ENCODE measurements around the gene SF3B2.
A peak's percentile ranks its signal among the peaks of the same experiment; 100 is the strongest.

The SF3B2 gene

DNA sequence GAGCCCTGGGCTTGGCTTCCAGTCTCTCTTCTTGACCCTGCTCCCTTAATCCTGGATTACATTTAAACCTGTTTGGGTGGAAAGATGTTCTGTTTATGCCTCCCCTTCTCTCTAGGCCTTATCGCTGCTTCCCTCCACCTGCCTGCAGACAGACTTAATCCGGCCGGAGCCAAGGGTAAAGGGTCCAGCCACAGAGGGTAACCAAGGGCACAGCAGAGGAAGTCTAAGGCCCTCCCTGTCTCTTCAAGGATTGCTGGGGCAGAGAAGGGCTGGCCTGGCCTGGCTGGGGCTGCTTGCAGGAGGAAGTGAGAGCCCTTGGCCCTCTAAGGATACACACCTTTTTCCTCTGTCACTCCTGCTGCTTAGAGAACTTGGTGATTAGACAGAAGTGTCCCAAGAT is 5.3 kb upstream of the SF3B2 start:
- Histone ChIP-seq H3K4me3 (no peak overlapping the region), H3K27ac (no peak overlapping the region)

DNA sequence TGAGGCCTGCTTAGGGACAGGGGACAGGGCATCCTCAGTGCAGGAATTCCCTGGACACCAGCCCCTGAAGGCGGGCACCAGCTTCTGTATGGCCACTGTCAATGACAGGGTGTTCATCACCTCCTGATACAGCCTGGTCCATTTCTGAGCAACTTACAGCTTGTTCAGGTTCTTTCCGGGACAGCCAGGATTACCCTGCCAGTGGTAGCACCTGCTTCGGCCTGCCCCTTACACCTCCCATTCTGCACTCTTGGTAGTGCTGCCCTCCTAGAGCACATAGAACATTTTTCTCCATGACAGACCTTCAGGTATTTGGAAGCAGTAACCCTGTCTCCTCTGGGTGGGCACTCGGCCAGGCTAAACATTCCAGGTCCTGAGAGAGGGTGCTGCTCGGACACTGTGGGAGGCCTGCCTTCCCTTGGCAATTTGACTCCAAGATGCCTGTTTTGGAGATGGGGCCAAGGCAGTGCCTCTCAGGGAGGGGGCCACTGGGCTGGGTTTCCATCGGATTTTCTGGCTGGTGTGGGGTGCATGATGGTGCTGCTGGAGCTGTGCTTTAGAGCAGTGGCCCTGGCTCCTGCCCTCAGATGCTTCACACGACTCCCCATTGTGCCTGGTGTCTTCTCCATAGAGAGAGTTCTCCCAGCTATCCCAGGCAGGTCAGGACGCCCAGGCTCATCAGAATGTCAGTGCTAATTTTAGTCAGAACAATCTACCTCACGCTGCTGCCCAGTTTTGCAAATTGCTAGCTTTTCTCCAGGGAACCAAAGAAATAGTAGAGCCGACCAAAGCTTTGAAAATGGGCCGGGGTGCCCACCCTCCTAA is 4.4 kb upstream of the SF3B2 start:
- Histone ChIP-seq H3K4me3 (no peak overlapping the region), H3K27ac (no peak overlapping the region)

DNA sequence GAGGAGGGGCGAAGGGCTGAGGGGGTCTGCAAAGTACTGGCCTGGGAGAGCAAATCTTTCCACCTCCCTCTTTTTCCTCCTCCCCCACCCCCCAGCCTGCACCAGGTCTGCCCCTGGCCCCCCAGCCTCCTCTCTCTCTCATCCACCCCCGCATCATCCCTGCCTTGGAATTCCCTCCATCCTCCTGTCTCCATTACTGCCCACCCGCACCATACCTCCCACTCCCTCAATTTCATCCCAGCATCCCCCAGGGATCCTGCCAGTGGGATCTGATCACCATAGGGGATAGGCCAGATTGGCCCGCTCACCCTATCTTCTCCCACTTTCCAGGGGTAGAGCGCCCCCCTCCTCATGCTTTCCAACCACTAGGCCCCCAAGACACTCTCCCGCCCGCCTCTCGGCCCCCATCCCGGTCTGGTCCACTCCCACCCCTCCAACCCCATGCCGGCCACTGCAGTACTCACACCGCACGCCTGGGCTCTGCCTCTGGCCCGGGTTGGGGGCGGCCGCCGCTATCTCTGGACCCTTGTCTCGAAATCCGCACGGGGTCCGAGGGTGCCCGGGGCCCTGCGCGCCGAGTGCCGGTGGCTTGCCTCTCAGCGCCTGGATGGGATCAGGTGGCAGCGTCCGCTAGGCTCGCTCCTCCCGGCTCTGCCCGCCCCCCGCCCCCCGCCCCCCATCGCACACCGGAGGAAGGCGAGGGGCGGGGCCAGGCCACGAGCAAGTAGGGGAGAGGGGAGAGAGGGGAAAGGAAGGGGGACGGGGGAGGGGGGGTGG is 3.4 kb upstream of the SF3B2 start, which contains the start of gene GAL3ST3:
Gene GAL3ST3, minus strand, starts transcription at position 615 of the 777 bp plus-strand sequence. CDS start 3,746 bp downstream, outside the sequence.
- H3K27ac ChIP-seq, result no peak within 1 kb of the TSS
- no peak within 1 kb of the TSS for H3K4me3 ChIP-seq

DNA sequence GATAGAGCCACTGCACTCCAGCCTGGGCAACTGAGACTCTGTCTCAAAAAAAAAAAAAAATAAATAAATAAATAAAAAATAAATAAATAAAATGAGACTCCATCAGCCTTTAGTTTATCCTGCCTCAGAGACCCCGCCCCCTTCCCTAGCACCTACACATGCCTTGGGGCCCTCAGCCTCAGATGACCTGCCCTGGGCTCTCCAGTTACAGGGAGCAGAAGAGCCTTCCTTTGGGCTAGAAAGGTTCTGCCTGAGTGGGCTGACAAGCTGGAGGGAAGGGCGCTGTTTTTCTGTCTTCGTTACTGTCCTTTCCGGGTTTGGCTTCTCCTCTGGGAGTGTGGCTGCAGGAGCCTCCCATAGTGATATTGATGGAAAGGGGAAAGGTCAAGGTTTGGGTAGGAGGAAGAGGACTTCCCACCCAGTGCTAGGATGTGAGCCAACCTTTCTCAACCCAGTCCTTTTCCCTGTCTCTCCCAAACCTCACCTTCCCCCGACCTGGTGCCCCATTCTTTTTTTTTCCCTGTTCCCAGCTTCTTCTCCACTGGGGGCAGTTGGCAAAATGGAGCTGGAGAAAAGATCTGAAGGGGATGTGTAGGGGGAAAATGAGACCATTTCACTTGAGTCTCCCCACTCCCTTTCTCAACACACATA is 1.5 kb upstream of the SF3B2 start:
- Histone ChIP-seq H3K27ac (peak overlapping the region in 11 of 21 experiments; percentile 72 to 95 (median 89)), H3K4me3 (no peak overlapping the region)

DNA sequence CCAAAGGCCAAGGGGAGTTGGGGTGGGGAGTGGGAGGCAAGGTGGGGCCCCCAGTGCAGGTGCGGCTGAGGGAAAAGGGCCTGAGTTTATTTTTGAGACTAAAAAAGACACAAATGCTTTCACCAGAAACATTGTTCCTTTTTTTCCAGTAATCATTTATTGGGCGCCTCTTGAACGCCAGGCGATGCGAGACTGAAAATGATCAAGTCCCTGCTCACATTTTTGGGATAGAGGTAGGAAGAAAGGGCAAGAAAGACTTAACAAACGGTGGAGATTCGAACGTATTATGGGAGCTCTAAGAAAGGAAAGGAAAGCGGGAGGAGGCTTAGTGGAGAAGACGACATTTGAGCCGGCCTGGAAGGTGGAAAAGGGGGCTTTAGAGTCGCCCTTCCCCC is 796 bp upstream of the SF3B2 start:
- Histone ChIP-seq H3K4me3 (peak overlapping the region; percentile 81 to 99 (median 95)), H3K27ac (peak overlapping the region; percentile 62 to 96 (median 89))

DNA sequence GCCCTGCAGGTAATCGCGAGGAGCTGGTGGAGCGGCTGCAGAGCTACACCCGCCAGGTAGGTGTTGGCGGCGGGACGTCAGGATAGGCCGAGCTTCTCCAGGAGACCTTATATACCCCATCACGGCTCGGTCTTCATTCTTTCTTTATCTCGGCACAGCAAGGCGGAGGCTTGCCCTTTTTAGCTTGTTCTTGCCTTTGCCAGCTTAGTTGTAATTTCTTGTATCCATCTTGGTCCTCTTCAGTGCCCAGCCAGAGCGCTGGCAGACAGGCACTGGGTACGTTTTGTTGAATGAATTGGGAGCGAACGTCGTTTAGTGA is 459 bp downstream of the SF3B2 start:
- H3K27ac ChIP-seq, result peak overlapping the region; percentile 48 to 96 (median 89)
- H3K4me3 ChIP-seq, result peak overlapping the region; percentile 81 to 99 (median 95)

DNA sequence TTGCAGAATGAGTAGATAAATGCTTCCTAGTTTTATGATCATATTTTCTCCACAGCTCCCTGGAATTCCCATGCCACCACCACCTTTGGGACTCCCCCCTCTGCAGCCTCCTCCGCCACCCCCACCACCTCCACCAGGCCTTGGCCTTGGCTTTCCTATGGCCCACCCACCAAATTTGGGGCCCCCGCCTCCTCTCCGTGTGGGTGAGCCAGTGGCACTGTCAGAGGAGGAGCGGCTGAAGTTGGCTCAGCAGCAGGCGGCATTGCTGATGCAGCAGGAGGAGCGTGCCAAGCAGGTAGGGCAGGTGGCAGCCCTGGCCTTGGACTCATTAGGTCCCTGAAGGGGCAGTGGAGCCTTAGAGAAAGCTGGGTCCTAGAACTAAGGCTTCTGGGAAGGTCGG is 2.9 kb downstream of the SF3B2 start:
- no peak overlapping the region for H3K4me3 ChIP-seq
- no peak overlapping the region for H3K27ac ChIP-seq

DNA sequence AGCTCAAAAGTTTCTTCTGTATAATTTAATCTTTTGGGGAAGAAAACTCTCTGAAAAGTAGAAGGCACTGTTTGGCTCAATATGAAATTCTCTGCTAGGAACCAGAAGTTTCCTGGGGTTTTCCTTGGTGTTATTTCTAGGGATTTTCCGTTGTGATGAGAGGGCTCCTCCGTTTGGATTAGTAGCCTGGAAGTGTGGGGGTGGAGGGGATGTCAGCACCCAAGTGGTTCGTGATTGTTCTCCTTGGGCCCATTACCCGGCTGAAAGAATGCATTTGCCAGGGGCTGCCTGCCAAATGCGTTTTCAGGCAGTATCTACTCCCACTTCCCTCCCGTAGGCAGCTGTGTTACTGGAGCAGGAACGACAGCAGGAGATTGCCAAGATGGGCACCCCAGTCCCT is 4.3 kb downstream of the SF3B2 start:
- H3K27ac ChIP-seq, result no peak overlapping the region
- H3K4me3 ChIP-seq, result no peak overlapping the region

DNA sequence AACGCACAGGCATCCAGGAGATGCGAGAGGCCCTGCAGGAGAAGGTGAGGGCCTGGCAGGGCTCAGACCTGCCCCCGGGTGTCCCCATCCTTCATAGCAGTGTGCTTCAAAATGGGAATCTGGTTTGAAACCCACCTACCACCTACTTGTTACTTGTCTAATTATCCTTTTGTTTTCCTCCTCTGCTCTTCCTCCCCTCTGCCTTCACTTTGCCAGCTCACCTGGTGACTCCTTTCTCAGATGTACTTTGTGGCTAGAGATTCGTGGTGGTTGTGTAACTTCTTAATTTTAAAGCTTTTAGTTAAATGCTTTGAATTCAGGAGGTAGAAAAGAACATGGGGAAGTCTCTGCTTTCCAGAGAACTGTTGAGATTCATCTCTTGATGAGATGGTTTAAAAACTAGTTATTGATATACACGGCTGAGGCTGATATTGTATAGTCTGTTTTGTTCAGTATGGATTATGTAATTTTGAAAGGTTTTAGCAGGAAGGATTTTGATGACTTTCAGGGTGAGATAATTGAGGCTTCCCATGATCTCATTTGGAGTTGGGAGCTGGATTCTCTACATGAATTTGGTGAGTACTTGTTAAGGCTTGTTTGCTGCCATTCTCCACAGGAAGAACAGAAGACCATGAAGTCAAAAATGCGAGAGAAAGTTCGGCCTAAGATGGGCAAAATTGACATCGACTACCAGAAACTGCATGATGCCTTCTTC is 8.0 kb downstream of the SF3B2 start:
- peak overlapping the region in 1 of 21 experiments; percentile 6 for H3K27ac ChIP-seq
- no peak overlapping the region for H3K4me3 ChIP-seq

DNA sequence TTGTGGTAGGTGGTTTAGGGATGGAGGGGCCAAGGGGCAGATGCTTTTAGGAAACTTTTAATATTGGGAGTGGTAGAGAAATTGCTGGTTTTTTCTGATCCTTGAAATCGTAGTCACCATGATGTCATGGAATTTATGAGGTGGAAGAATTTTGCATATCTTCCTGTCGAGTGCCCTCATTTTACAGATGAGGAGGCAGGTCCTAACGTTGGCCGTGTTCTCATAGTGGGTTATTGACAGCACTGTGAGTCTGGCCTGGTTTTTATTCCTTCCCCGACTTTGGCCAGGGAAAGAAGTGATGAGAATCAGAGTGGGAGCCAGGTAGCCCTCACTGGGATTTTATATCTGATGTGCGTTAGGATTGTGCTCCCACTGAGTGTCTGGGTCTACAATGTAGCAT is 9.1 kb downstream of the SF3B2 start:
- H3K4me3 ChIP-seq, result no peak overlapping the region

DNA sequence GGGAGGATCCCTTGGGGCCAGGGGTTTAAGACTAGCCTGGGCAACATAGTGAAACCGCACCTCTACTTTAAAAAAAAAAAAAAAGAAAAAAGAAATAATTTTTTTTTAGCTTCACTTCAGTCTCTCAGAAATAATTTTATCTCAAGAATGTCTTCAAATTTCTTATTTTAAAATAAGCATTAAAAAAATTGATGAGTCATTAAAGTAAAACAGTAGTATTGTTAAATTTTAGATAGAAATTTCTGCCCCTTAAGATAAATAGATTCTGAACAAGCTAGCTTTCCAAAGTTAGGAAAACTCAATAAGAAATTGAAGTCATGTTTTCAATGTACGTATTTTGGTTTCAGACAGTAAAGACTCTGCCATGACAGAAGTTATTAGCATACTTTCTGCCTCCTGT is 10.2 kb downstream of the SF3B2 start:
- no peak overlapping the region for H3K27ac ChIP-seq
- H3K4me3 ChIP-seq, result no peak overlapping the region

More for the DNA sequence above, 9.1 kb downstream of the SF3B2 start:
- H3K27ac ChIP-seq, result no peak overlapping the region

DNA sequence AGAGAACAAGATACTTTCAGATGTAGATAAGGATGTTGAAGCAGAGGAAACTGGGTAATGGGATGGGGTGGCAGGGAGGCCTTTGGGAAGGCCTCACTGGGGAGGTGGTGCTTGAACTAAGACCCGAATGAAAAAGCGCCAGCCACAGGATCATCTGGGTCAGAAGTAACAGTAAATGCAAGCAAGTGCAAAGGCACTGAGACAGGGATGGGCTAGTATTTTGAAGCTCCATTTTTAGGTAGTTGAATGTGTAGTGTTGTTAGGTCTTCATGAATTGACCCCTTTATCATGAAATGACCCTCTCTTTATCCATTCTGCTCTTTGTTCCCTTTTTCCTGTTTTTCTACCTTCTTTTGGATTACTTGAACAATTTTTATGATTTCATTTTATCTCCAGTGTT is 11.7 kb downstream of the SF3B2 start:
- Histone ChIP-seq H3K4me3 (no peak overlapping the region), H3K27ac (no peak overlapping the region)

DNA sequence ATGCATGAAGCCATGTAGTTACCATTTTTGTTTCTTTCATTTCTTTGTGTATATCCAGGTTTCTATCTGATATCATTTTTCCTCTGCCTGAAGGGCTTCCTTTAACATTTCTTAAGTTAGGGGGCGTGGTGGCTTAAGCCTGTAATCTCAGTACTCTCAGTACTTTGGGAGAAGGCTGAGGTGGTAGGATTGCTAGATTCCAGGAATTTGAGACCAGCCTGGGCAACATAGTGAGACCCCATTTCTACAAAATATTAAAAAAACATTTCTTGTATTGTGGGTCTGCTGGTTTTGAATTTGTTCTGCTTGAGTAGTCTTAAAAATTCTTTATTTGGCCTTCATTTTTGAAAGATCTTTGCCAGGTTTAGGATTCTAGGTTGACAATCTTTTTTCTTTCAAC is 12.4 kb downstream of the SF3B2 start:
- Histone ChIP-seq H3K4me3 (no peak overlapping the region), H3K27ac (no peak overlapping the region)

DNA sequence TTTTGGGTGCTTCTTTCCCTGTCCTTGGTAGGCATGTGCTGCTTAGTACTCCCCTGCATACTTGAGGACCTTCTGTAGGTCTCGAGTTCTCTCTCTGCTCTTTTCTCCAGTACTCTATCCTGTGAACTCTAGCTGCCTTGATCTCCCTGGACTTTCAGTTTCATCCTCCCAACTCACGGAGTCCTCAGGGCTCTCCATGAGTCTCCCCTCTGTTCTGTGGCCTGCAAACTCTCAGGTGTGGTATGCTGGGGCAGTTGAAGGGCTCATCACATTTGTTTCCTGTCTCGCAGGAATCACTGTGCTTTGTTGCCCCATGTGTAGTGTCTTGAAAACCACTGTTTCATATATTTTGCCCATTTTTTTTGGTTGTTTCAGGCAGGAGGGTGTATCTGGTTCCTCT is 14.6 kb downstream of the SF3B2 start:
- Histone ChIP-seq H3K4me3 (no peak overlapping the region), H3K27ac (peak overlapping the region in 3 of 21 experiments; percentile 1 to 32 (median 19))

DNA sequence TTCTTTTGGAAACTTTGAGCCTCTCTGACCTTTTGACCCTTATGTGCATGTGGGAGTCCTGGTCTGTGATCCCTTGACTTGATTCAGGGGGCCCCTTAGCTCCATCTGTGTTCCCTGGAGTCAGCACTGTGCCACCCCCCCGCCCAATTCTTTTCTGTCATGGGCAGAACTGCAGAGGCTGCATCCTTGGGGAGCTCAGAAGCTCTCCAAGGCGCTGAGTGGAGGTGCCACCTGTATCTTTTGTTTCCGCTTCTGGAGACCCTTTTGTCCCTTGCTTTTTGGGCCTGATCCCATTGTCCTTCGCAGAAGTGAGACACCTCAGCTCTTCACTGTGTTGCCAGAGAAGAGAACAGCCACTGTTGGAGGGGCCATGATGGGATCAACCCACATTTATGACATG is 15.5 kb downstream of the SF3B2 start:
- Histone ChIP-seq H3K4me3 (no peak overlapping the region), H3K27ac (peak overlapping the region in 4 of 21 experiments; percentile 94 to 99 (median 98))

DNA sequence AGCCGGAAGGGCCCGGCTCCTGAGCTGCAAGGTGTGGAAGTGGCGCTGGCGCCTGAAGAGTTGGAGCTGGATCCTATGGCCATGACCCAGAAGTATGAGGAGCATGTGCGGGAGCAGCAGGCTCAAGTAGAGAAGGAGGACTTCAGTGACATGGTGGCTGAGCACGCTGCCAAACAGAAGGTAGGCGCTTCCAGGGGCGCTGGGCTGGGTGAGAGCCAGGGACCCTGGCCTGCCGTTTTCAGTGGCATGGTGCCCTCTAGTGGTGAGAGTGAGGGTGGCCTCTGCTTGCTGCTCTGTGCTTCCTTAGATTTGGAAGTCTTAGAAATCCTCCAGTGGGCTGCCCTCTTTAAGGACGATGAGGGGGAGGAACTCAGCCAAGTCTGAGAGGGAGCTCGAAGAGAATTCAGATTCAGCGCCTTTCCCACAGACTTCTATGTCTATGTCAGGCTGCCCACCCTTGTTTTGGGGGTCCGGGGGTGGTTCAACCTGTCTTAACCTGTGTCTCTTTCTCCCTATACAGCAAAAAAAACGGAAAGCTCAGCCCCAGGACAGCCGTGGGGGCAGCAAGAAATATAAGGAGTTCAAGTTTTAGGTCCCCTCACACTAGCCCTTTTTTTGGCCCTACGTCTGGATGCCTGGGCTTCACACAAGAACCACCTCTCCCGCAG is 16.1 kb downstream of the SF3B2 start:
- Histone ChIP-seq H3K4me3 (no peak overlapping the region), H3K27ac (peak overlapping the region in 18 of 21 experiments; percentile 86 to 99 (median 96))

DNA sequence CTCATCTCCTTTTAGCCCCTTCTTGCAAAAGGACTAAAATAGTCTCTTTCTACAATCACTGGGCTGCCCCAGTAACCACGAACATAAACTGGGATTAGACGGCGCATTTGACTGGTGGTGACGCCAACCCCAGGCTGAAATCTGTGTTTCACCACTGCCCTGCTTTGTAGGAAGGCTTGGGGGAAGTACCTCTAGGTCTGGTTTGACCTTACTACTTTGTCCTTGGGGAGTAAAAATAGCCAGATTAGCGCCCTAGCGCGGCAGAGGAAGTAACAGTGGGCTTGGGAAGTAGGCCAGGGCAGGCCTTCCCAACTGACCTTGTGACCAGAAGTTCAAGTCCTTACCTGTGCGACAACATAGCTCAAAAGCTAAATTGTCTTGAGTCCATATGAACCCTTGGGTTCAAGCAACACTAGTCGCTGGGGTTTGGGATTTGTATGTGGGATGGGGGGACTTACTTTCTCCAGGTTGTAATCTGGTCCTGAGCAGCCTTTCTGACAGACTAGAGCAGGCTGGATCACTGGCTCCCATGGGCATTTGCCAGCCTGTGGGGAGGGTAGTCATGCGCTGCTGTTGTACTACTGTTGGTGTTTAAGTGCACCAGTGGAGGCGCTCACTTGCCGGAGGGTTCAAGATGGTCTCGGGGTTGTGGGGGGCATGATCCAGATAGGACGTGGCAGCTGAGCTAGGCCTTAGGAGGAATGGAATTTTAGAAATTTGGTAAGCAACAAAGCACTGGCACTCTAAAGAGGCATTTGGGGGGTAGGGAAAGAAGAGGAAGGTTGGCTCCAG is 17.0 kb downstream of the SF3B2 start:
- H3K4me3 ChIP-seq, result peak overlapping the region; percentile 58 to 93 (median 81)
- peak overlapping the region; percentile 82 to 99 (median 97) for H3K27ac ChIP-seq

Data from skin epidermis (tissue), 12 donors.